Astrocyte (in vitro differentiated cells and primary cell): Measurements from ENCODE around the gene CMTM5.

Experiments used
- EZH2 ChIP-seq: IDR thresholded peaks from 2 replicates; pipeline ENCODE4 v1.6.1; 2012; ENCODE audit warnings: mild to moderate bottlenecking, low read length, inconsistent platforms; ENCODE audit not compliant: insufficient read depth
- TF ChIP-seq, protein P1 (sequence below): IDR thresholded peaks from 2 replicates; pipeline ENCODE4 v1.5.1; 2011; ENCODE audit warnings: low read depth, mild to moderate bottlenecking, inconsistent platforms, low read length, moderate library complexity; ENCODE audit not compliant: insufficient read depth

DNA sequence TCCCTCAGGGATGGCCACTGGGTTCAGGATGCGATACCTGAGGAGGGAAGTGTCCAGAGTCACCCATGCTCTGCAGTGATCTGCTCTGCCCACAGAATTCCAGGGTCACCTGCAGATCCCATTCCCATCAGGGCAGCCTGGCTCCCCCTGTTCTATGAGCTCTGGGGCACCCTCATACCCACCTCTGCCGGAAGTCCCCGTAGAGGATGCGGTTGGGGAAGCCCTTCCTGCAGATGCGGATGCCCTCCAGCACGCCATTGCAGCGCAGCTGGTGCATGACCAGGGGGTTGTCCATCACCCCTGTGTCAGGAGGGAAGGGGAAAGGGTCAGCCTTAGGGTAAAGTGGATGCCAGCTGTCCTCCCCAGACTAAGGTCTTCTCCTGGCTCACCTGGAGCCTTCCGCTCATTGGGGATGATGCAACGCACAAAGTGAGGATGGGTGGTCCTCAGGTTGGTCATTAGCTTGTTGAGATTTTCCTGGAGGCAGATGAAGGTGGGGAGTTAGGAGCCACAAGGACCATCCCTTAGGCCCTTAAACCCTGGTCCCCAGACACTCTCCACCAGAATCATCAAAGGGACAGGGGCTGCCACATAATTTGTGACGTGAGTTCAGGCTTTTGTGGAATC is 20.0 kb downstream of the CMTM5 start:
- TF ChIP-seq, protein P1, sequence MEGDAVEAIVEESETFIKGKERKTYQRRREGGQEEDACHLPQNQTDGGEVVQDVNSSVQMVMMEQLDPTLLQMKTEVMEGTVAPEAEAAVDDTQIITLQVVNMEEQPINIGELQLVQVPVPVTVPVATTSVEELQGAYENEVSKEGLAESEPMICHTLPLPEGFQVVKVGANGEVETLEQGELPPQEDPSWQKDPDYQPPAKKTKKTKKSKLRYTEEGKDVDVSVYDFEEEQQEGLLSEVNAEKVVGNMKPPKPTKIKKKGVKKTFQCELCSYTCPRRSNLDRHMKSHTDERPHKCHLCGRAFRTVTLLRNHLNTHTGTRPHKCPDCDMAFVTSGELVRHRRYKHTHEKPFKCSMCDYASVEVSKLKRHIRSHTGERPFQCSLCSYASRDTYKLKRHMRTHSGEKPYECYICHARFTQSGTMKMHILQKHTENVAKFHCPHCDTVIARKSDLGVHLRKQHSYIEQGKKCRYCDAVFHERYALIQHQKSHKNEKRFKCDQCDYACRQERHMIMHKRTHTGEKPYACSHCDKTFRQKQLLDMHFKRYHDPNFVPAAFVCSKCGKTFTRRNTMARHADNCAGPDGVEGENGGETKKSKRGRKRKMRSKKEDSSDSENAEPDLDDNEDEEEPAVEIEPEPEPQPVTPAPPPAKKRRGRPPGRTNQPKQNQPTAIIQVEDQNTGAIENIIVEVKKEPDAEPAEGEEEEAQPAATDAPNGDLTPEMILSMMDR = no peak
- no peak for TF ChIP-seq EZH2
